ENCODE results near the gene RAB3GAP2.

GRCh38 chr1:220320709-220321108, 48.5 kb upstream of the RAB3GAP2 start:
- TF ChIP-seq, protein P1, sequence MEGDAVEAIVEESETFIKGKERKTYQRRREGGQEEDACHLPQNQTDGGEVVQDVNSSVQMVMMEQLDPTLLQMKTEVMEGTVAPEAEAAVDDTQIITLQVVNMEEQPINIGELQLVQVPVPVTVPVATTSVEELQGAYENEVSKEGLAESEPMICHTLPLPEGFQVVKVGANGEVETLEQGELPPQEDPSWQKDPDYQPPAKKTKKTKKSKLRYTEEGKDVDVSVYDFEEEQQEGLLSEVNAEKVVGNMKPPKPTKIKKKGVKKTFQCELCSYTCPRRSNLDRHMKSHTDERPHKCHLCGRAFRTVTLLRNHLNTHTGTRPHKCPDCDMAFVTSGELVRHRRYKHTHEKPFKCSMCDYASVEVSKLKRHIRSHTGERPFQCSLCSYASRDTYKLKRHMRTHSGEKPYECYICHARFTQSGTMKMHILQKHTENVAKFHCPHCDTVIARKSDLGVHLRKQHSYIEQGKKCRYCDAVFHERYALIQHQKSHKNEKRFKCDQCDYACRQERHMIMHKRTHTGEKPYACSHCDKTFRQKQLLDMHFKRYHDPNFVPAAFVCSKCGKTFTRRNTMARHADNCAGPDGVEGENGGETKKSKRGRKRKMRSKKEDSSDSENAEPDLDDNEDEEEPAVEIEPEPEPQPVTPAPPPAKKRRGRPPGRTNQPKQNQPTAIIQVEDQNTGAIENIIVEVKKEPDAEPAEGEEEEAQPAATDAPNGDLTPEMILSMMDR (IDR thresholded peaks at IDR 0.05; ENCODE audit: insufficient read depth, low read length): no peak
- TF ChIP-seq GABPA (IDR thresholded peaks at IDR 0.05; ENCODE audit: low read depth) (no peak), REST (IDR thresholded peaks at IDR 0.05; ENCODE audit: insufficient replicate concordance, low read depth) (no peak)
